Measurements from ENCODE around the gene LHFPL3. TPM values are rescaled to one million over a fixed set of nuclear protein-coding genes. Genes with fewer than 3 reads are reported as not detected.

LHFPL3 gene
- total and polyA plus RNA-seq, 9 of the 15 experiments (the other 6 are each of a cell fraction or from before 2014, with no cell fraction given), result 0.21 to 0.52 TPM; not detected in 7

- peaks cover 4 to 6% of the 10 kb centered on the region in 2 experiments; a peak in 2 of 5 replicates for H3K27me3 ChIP-seq (ENCODE audit: control insufficient read depth in 2 of 2, insufficient read depth in 2 of 2, low read length in 2 of 2)
- no peaks in the 10 kb centered on the region for H3K4me1 ChIP-seq (replicated peaks in 1 of 2; ENCODE audit: control insufficient read depth in 2 of 2, insufficient read depth in 2 of 2, low read length in 2 of 2)
- no peaks in the 10 kb centered on the region for H3K9me1 ChIP-seq (ENCODE audit: control insufficient read depth, insufficient read depth, low read length)
- TF ChIP-seq NFE2 (IDR thresholded peaks at IDR 0.05; ENCODE audit: low read depth) (no peak), MTF1 (CRISPR knock-in tag; IDR thresholded peaks at IDR 0.05; ENCODE audit: borderline replicate concordance) (no peak), E2F8 (IDR thresholded peaks at IDR 0.05; ENCODE audit: low read depth, partially characterized antibody) (no peak), PHF20 (IDR thresholded peaks at IDR 0.05; ENCODE audit: partially characterized antibody) (no peak), ZNF263 (CRISPR knock-in tag; IDR thresholded peaks at IDR 0.05; ENCODE audit: borderline replicate concordance) (no peak), PTTG1 (tag; IDR thresholded peaks at IDR 0.05; ENCODE audit: low read depth) (no peak), CBFA2T2 (conservative IDR thresholded peaks at IDR 0.05) (no peak), TCF3 (CRISPR knock-in tag; IDR thresholded peaks at IDR 0.05) (no peak)
- no peaks in the 10 kb centered on the region for H3K9me3 ChIP-seq (replicated peaks; ENCODE audit: control insufficient read depth, insufficient read depth, low read depth, low read length)
- POLR2A ChIA-PET, result no interaction called here
- H2AFZ ChIP-seq (ENCODE audit: low read depth, low read length), result no peak overlapping the region
- no peaks in the 10 kb centered on the region for H3K36me3 ChIP-seq (ENCODE audit: control insufficient read depth, insufficient read depth, low read length)
- ATAC-seq, result no peak
- no peak overlapping the region for H3K9ac ChIP-seq (ENCODE audit: insufficient read depth in 1 of 2, low read depth in 2 of 2, low read length in 2 of 2)
- CTCF ChIA-PET (ENCODE audit: low intra/inter-chr PET ratio), result no interaction called here
- H4K20me1 ChIP-seq (replicated peaks; ENCODE audit: control insufficient read depth, insufficient read depth, low read length), result no peaks in the 10 kb centered on the region
- H3K27ac ChIP-seq (ENCODE audit: extremely low read depth, low read depth, low read length), result no peak overlapping the region
- no TSS peak for BruUV-seq (replicated peaks)
- H3K4me2 ChIP-seq (ENCODE audit: insufficient read depth, low read length), result no peak overlapping the region
- intact Hi-C loops (cut with micrococcal nuclease), result no loop called here
- FAIRE-seq, result no peak
- H3K4me3 ChIP-seq, result no peak overlapping the region
- H3K79me2 ChIP-seq (ENCODE audit: control insufficient read depth, insufficient read depth, low read length), result no peaks in the 10 kb centered on the region
- in situ Hi-C loops (cut with MboI), result no loop called here
- 0% methylated on average over 10 of the region's 10 CpGs for WGBS (ENCODE audit: insufficient coverage, low coverage, missing lambda C conversion rate)
- DNase-seq (ENCODE audit: extremely low read depth in 1 of 4, low spot score in 3 of 4), result no peak
These were observed 492.6 kb downstream of the LHFPL3 start for GRCh38 chr7:104820836-104821535.

Data from K562 (cell line).